NK-92 (cell line): ENCODE data around the gene SV2B.

Experiments used
- DNase-seq: peaks from one replicate; lab custom pipeline; 2025; ENCODE audit not compliant: unreplicated experiment; lab: John Stamatoyannopoulos, UW

SV2B gene

GRCh38 chr15:91136386-91136923, 36.4 kb downstream of the SV2B start:
- DNase-seq, result no peak

DNA sequence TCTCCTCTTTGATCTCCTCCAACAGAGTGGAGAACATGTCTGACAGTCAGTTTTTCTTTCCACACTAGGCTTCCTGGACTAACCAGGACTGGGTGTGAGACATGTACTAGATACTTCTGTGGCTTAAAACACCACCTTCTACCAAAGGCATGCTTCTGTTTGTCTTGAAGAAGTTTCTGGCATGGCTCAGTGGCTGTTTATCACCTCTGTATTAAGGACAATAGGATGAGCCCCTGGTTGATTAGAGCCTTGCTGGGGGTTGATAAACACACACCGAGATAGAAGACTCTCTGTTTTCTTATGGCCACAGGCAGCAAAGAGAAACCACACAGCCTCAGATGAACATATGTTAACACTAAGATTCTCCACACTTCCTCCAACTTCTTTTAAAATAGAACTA, 40.5 kb downstream of the SV2B start:
- DNase-seq, result no peak

- no peak for DNase-seq
Measured at GRCh38 chr15:91141097-91141496, 41.0 kb downstream of the SV2B start.

DNA sequence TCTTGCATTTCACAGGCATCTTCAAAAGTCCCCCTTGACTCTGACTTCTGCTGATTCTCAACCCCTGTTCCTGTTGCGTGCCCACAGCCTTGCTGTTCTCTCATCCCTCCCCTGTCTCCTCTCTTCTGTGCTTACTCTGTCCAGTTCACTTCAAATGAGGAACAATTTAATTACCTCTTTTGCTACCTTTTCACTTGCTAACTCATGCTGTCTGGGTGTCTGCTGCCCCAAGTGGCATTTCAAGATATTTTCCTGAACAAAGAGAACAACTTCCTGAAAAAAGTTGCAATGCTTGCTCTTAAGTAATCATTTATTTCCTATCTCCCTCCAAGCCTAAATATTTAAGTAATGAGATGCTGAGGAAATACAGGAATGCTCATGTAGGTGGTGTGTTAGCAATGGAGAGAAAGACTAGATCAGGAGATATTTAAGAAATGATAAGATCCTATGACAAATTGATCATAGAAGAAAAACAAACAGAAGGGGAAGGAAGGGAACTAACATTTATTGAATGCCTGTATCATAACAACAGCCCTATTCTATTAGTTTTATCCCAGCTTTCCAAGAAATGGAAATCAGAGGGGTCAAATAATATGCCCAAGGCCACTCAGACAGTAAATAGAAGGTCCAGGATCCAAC, 42.2 kb downstream of the SV2B start:
- no peak for DNase-seq

DNA sequence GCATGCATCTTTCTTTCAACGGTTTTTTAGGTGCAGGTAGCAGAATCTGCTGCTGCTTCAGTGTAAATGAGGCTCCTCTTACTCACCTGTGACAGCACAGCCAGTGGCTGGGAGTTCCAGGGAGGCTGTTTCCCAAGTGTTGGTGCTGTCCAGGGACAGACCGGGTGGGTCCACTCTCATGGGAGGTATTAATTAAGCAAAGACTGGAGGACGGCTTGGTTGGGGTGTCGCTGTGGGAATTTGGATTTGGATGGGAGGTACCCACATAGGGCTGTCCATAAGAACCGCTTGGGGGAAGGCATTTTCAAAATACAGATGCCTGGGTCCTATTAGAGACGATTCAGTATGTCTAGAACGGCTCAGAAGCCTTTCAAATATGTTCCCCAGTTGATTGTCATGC, 42.9 kb downstream of the SV2B start:
- no peak for DNase-seq

- no peak for DNase-seq
Measured at GRCh38 chr15:91146728-91147127, 46.7 kb downstream of the SV2B start.

DNA sequence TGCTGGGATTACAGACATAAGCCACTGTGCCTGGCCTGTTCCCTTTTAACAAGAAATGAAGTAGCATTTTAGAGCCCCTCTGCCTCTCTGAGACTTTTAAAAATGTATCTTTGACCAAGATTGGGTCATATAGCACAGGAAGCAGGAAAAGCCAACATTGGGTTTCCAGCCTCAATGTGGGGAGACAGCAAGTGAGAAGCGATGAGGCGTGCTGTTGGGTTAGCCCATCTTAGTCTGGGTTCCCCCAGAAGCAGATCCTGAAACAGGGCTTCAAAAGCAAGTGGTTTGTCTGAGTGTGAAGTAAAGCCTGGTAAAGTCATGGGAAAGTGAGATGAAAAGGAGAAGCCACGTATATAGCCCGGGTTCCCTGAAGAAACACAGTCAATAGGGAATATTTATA, 48.2 kb downstream of the SV2B start:
- DNase-seq, result no peak

DNA sequence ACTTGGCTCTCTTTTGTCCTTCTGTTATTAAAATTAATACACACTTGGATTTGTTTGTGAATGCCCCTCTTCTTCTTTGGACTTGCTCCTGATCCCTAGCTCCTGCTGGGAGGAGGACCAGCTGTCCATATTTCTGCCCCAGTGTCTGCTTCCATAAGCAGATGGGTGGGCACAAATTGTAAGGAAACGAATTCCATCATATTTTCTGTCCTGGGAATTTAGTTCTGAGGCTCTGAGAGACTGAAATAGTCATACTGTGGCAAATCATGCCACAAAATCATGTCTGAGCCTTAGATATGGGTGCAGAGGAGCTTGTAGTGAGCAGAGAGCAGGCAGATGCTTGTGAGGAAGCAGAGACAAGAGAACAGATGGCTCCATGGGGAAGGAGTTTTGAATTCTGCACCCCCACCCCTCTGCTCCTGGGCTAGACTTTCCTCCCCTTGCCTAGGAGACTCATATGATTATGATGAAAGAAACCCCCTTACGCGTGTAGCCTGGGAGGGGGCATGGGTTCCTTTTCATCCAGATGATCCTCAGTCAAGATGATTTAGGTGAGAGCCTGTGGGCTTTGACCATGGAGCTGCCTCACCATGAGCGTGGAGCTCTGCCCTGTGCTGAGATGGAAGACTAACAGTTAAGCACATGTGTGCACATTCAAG, 50.6 kb downstream of the SV2B start:
- no peak for DNase-seq

DNA sequence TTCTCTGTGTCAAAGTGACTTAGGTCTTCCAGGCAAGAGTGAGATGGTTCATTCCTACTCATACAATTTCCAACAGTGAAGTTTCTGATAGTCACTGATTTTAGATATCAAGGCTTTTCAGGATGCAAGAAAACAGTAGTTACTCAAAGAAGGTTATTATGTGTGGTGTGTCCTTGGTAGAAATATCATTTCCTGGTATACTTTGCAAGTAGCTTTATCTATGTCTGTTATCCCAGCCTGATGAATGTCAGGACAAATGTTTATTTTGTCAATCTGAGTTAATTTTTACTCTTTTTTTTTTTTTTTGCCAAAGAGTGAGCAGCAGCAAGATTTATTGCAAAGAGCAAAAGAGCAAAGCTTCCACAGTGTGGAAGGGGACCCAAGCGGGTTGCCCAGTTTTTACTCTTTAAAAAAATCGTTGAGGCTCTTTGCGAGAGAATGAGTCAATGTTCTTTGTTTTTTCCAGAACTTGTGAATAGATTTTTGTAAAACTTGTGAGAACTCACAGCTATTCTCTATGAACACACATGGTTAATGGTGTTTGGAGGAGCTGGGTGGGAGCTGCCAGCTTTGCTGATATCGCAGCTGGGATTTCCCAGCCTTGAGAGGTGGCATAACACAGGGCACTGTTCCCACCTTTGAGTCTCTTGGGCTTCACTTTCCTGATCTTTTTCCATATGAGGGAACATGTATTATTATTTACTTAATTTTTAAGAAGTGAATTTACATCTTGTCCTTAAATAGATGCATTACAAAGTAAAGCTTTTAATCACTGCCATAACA, 51.9 kb downstream of the SV2B start:
- no peak for DNase-seq

- no peak for DNase-seq
Measured at GRCh38 chr15:91152896-91153581, 53.0 kb downstream of the SV2B start.

- no peak for DNase-seq
Measured at GRCh38 chr15:91153954-91154353, 53.9 kb downstream of the SV2B start.

GRCh38 chr15:91156175-91156726, 56.2 kb downstream of the SV2B start:
- no peak for DNase-seq

- no peak for DNase-seq
Measured at GRCh38 chr15:91158415-91159394, 58.6 kb downstream of the SV2B start.

DNA sequence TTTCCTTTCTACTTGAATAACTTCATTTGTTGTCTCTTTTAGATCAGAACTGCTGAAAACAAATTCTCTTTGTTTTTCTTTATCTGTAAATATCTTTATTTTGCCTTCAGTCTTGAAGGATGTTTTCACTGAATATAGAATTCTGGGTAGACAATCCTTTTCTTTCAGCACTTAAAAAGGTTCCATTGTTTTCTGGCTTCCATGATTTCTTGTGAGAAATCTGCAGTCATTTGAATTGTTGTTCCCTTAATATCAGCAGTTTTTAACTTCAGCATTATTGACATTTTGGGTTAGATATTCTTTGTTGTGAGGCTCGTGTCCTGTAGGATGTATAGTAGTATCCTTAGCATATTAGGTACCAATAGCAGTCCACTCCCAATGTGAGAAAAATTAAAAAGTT, 65.8 kb downstream of the SV2B start:
- DNase-seq, result no peak

- DNase-seq, result no peak
Measured at GRCh38 chr15:91168457-91168856, 68.4 kb downstream of the SV2B start.

DNA sequence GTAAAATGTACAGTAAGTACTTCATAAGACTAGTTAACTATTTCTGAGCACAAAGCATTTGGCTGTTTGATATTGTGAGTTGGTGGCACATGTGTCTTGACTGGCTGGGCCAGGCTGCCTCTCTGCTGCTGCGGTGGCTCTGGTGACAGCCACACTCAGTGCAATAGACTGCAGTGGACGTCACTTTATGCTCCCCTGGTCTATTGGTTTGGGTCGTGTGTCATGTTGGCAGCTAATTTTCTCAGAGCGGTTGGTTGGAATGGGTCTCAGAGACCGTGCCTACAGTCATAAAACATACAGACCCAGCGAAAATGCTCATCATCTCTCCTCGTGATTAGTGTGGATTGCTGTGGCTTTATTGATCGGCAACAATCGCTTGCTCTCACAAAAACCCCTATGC, 71.3 kb downstream of the SV2B start:
- DNase-seq, result no peak

- DNase-seq, result no peak
Measured at GRCh38 chr15:91182101-91182500, 82.0 kb downstream of the SV2B start.

GRCh38 chr15:91183596-91183995, 83.5 kb downstream of the SV2B start:
- no peak for DNase-seq

DNA sequence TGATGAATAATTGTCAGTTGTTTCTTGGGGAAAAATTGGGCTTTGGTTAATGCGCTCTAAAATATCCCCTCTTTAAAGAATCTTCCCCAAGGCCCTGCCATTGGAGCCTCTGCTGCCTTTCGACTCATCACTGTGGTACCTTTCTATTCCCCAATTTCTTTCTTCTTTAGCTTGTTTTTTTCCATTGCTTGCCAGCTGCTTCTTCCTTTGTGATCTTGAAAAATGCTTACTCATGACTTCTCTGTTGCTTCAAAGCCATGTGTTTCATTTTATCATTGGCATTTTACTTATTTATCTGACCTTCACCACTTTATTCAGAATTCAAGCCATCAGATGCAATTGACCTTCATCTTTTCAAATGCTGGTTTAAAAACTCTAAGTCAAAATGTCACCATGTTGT, 84.4 kb downstream of the SV2B start:
- no peak for DNase-seq
